HEK293 (cell line): Measurements from ENCODE around the gene EXOC2.

Experiments
- CTCF ChIA-PET: fragments of 350-600 bp; formaldehyde crosslinking; extraction: SDS; loops from one replicate; lab custom pipeline; 2021; ENCODE audit warnings: antibody characterized with exemption; lab: Yijun Ruan, JAX
- POLR2A ChIA-PET: fragments of 300-600 bp; formaldehyde crosslinking; extraction: SDS; loops from one replicate; lab custom pipeline; 2020; ENCODE audit warnings: antibody characterized with exemption, inconsistent platforms; lab: Yijun Ruan, JAX
- H3K27ac ChIP-seq: fragments of 200-500 bp; sonication (Bioruptor generic); 2 replicates; pipeline ENCODE4 v1.5.1; 2014; ENCODE audit warnings: low read depth, low read length, control low read depth, inconsistent platforms; ENCODE audit errors: extremely low read depth
- H3K36me3 ChIP-seq, 2 experiments: fragments of 200-500 bp in 1 of 2; sonication (Bioruptor generic) in 1 of 2; 1 replicate in 1 of 2; 2 replicates in 1 of 2; pipeline ENCODE4 v1.5.1; 2014 to 2017; ENCODE audit warnings: inconsistent platforms in 2 of 2, low read length in 2 of 2; ENCODE audit not compliant: control insufficient read depth in 2 of 2, insufficient read depth in 1 of 2
- H3K4me1 ChIP-seq: fragments of 200-500 bp; sonication (Bioruptor generic); 2 replicates; pipeline ENCODE4 v1.5.1; 2014; ENCODE audit warnings: mild to moderate bottlenecking, low read length, inconsistent platforms; ENCODE audit not compliant: control insufficient read depth, insufficient read depth
- H3K4me3 ChIP-seq: 2 replicates; pipeline ENCODE4 v1.5.1; 2011; ENCODE audit warnings: low read depth, mild to moderate bottlenecking, control low read depth, low read length, moderate library complexity
- H3K9me3 ChIP-seq: fragments of 200-500 bp; sonication (Bioruptor generic); 2 replicates; pipeline ENCODE4 v1.5.1; 2014; ENCODE audit warnings: low read depth, low read length, inconsistent platforms; ENCODE audit not compliant: control insufficient read depth, insufficient read depth
- HOXD13 ChIP-seq: sonication (generic); formaldehyde crosslinking; IDR thresholded peaks from 2 replicates; pipeline ENCODE4 v1.8.0; 2022; ENCODE audit warnings: missing genetic modification reagents, borderline replicate concordance
- KLF9 ChIP-seq: fragments of 450-650 bp; formaldehyde crosslinking; IDR thresholded peaks from 2 replicates; pipeline ENCODE4 v1.5.1; 2016; ENCODE audit warnings: missing biosample characterization, missing genetic modification characterization, low read depth
- PRDM2 ChIP-seq: fragments of 450-650 bp; formaldehyde crosslinking; IDR thresholded peaks from 2 replicates; pipeline ENCODE4 v1.5.1; 2016; ENCODE audit warnings: missing biosample characterization, missing genetic modification characterization, borderline replicate concordance
- PRDM4 ChIP-seq: fragments of 450-650 bp; formaldehyde crosslinking; IDR thresholded peaks from 2 replicates; pipeline ENCODE4 v1.5.1; 2017; ENCODE audit warnings: missing biosample characterization, missing genetic modification characterization
- RBAK ChIP-seq: fragments of 450-650 bp; formaldehyde crosslinking; IDR thresholded peaks from 2 replicates; pipeline ENCODE4 v1.5.1; 2016; ENCODE audit warnings: missing biosample characterization, missing genetic modification characterization
- SCRT2 ChIP-seq: fragments of 450-650 bp; formaldehyde crosslinking; IDR thresholded peaks from 2 replicates; pipeline ENCODE4 v1.5.1; 2016; ENCODE audit warnings: missing biosample characterization, missing genetic modification characterization
- ZBTB7A ChIP-seq: fragments of 450-650 bp; formaldehyde crosslinking; IDR thresholded peaks from 2 replicates; pipeline ENCODE4 v1.5.1; 2016; ENCODE audit warnings: low read depth, missing biosample characterization, missing genetic modification characterization
- ZNF133 ChIP-seq: fragments of 450-650 bp; formaldehyde crosslinking; IDR thresholded peaks from 2 replicates; pipeline ENCODE4 v1.5.1; 2016; ENCODE audit warnings: missing biosample characterization, missing genetic modification characterization
- ZNF155 ChIP-seq: fragments of 450-650 bp; formaldehyde crosslinking; IDR thresholded peaks from 2 replicates; pipeline ENCODE4 v1.5.1; 2016; ENCODE audit warnings: missing biosample characterization, missing genetic modification characterization
- ZNF169 ChIP-seq: fragments of 450-650 bp; formaldehyde crosslinking; IDR thresholded peaks from 2 replicates; pipeline ENCODE4 v1.5.1; 2016; ENCODE audit warnings: missing biosample characterization, missing genetic modification characterization
- ZNF202 ChIP-seq: fragments of 450-650 bp; formaldehyde crosslinking; IDR thresholded peaks from 2 replicates; pipeline ENCODE4 v1.5.1; 2016; ENCODE audit warnings: missing biosample characterization, missing genetic modification characterization, borderline replicate concordance
- ZNF223 ChIP-seq: fragments of 450-650 bp; formaldehyde crosslinking; IDR thresholded peaks from 2 replicates; pipeline ENCODE4 v1.5.1; 2016; ENCODE audit warnings: missing biosample characterization, missing genetic modification characterization
- ZNF274 ChIP-seq, 2 experiments: fragments of 200-500 bp in 1 of 2; fragments of 450-650 bp in 1 of 2; sonication (Bioruptor generic) in 1 of 2; formaldehyde crosslinking in 1 of 2; IDR thresholded peaks; 2 replicates each; pipeline versions ENCODE4 v1.5.1 to v1.6.1; 2014 to 2016; ENCODE audit warnings: borderline replicate concordance in 1 of 2, inconsistent platforms in 1 of 2, low read length in 1 of 2, missing biosample characterization in 1 of 2, missing genetic modification characterization in 1 of 2
- ZNF302 ChIP-seq: fragments of 450-650 bp; formaldehyde crosslinking; IDR thresholded peaks from 2 replicates; pipeline ENCODE4 v1.5.1; 2016; ENCODE audit warnings: missing biosample characterization, missing genetic modification characterization, low read depth
- ZNF404 ChIP-seq: fragments of 450-650 bp; formaldehyde crosslinking; IDR thresholded peaks from 2 replicates; pipeline ENCODE4 v1.5.1; 2017; ENCODE audit warnings: missing biosample characterization, missing genetic modification characterization
- ZNF423 ChIP-seq: fragments of 450-650 bp; formaldehyde crosslinking; IDR thresholded peaks from 2 replicates; pipeline ENCODE4 v1.5.1; 2016; ENCODE audit warnings: missing biosample characterization, missing genetic modification characterization
- ZNF426 ChIP-seq: fragments of 450-650 bp; formaldehyde crosslinking; IDR thresholded peaks from 2 replicates; pipeline ENCODE4 v1.5.1; 2017; ENCODE audit warnings: missing biosample characterization, missing genetic modification characterization, mild to moderate bottlenecking, inconsistent platforms, moderate library complexity
- ZNF513 ChIP-seq: fragments of 450-650 bp; IDR thresholded peaks from 2 replicates; pipeline ENCODE4 v1.5.1; 2018; ENCODE audit warnings: missing biosample characterization, missing genetic modification characterization
- ZNF548 ChIP-seq: fragments of 450-650 bp; formaldehyde crosslinking; IDR thresholded peaks from 2 replicates; pipeline ENCODE4 v1.5.1; 2016; ENCODE audit warnings: missing biosample characterization, missing genetic modification characterization
- ZNF555 ChIP-seq: fragments of 450-650 bp; formaldehyde crosslinking; conservative IDR thresholded peaks from 2 replicates; pipeline ENCODE4 v1.5.1; 2017; ENCODE audit warnings: missing biosample characterization, mild to moderate bottlenecking, missing genetic modification characterization, inconsistent platforms
- ZNF747 ChIP-seq: fragments of 450-650 bp; formaldehyde crosslinking; IDR thresholded peaks from 2 replicates; pipeline ENCODE4 v1.5.1; 2016; ENCODE audit warnings: missing biosample characterization, missing genetic modification characterization
- ZNF785 ChIP-seq: fragments of 450-650 bp; formaldehyde crosslinking; IDR thresholded peaks from 2 replicates; pipeline ENCODE4 v1.5.1; 2016; ENCODE audit warnings: missing biosample characterization, missing genetic modification characterization
- ZNF843 ChIP-seq: fragments of 450-650 bp; formaldehyde crosslinking; IDR thresholded peaks from 2 replicates; pipeline ENCODE4 v1.5.1; 2016; ENCODE audit warnings: missing biosample characterization, missing genetic modification characterization

EXOC2 gene

GRCh38 chr6:447381-448165 lies 245.4 kb downstream of the EXOC2 start (continued):
- TF ChIP-seq PRDM4 (tag by site-specific recombination) (no peak), ZNF202 (tag by site-specific recombination) (no peak), ZNF513 (tag by site-specific recombination) (no peak)
- TF ChIP-seq, all 188 proteins: peak for 0

- TF ChIP-seq ZNF423 (tag by site-specific recombination), result no peak
- TF ChIP-seq ZNF843, result no peak
- no peak for TF ChIP-seq PRDM2 (tag by site-specific recombination)
- TF ChIP-seq RBAK (tag by site-specific recombination), result no peak
- TF ChIP-seq ZNF785 (tag by site-specific recombination), result no peak
- no peak for TF ChIP-seq ZNF133 (tag by site-specific recombination)
- no peak for TF ChIP-seq ZNF274 (IDR thresholded peaks at IDR 0.05; ENCODE audit: low read length)
- no peak for TF ChIP-seq ZNF274 (tag by site-specific recombination; IDR thresholded peaks at IDR 0.05; ENCODE audit: borderline replicate concordance)
- no peak for TF ChIP-seq ZNF548 (tag by site-specific recombination)
- TF ChIP-seq ZNF555 (tag by site-specific recombination), result no peak
- no peak for TF ChIP-seq ZNF747 (tag by site-specific recombination)
- TF ChIP-seq ZNF155 (tag by site-specific recombination), result no peak
- TF ChIP-seq KLF9 (tag by site-specific recombination), result no peak
- TF ChIP-seq ZNF169 (tag by site-specific recombination), result no peak
- no peak for TF ChIP-seq SCRT2 (tag by site-specific recombination)
- no peak for TF ChIP-seq ZNF404 (tag by site-specific recombination)
- TF ChIP-seq ZNF302 (tag by site-specific recombination), result no peak
- TF ChIP-seq ZNF223, result no peak
- TF ChIP-seq ZNF426 (tag by site-specific recombination), result no peak
- no peak for TF ChIP-seq HOXD13 (CRISPR knock-in tag)
- TF ChIP-seq ZBTB7A (tag by site-specific recombination), result no peak
- Histone ChIP-seq H3K9me3 (no peaks in the 10 kb centered on the region), H3K4me1 (no peaks in the 10 kb centered on the region), H3K4me3 (no peak overlapping the region), H3K36me3 (no peaks in the 10 kb centered on the region), H3K27ac (no peak overlapping the region)
- CTCF ChIA-PET, result no interaction called here
- POLR2A ChIA-PET, result no interaction called here
These were observed 246.2 kb downstream of the EXOC2 start for GRCh38 chr6:446418-447366.
